GM08714 (cell line): Measurements from ENCODE around the gene RANBP3.
"Not testable (repeated sequence)": the region's sequence is repeated elsewhere in the genome, so short reads cannot be mapped to it uniquely, and the experiment has no call there.

ENCODE experiments used
- H3K4me3 ChIP-seq: fragments of 200-500 bp; sonication (Bioruptor generic); 2 replicates; pipeline ENCODE4 v1.5.1; 2014; ENCODE audit warnings: mild to moderate bottlenecking, low read length, inconsistent platforms
- ZNF274 ChIP-seq: IDR thresholded peaks from 2 replicates; pipeline ENCODE4 v1.6.1; 2012; ENCODE audit warnings: mild to moderate bottlenecking, low read depth, low read length

RANBP3 gene

GRCh38 chr19:5895890-5896289 is 82.0 kb downstream of the RANBP3 start:
- no peak for TF ChIP-seq ZNF274
- H3K4me3 ChIP-seq: no peak overlapping the region

DNA sequence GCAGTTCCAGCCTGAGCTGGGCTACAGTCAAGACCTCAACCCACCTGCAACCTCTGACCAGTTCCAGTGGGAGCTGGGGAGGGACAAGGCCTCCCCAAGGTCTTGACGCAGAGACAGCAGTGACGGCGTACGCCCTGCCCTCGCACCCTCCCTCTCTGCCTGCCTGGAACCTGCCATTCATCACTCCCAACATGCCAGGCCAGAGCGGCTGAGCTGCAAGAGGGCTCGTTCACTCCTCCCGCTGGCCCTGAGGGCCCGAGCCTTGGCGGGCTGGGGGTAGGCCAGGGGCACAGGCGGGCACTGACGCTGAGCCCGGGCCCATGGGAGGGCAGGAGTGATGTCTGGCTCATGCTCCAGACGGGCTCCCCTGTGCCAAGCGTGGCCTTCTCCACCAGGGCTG is 82.5 kb downstream of the RANBP3 start:
- no peak for TF ChIP-seq ZNF274
- H3K4me3 ChIP-seq: no peak overlapping the region

GRCh38 chr19:5894704-5895349 is 83.1 kb downstream of the RANBP3 start:
- no peak for TF ChIP-seq ZNF274
- no peak overlapping the region for H3K4me3 ChIP-seq

- no peak for TF ChIP-seq ZNF274
- no peak overlapping the region for H3K4me3 ChIP-seq
Observed at GRCh38 chr19:5893907-5894703, 83.8 kb downstream of the RANBP3 start.

DNA sequence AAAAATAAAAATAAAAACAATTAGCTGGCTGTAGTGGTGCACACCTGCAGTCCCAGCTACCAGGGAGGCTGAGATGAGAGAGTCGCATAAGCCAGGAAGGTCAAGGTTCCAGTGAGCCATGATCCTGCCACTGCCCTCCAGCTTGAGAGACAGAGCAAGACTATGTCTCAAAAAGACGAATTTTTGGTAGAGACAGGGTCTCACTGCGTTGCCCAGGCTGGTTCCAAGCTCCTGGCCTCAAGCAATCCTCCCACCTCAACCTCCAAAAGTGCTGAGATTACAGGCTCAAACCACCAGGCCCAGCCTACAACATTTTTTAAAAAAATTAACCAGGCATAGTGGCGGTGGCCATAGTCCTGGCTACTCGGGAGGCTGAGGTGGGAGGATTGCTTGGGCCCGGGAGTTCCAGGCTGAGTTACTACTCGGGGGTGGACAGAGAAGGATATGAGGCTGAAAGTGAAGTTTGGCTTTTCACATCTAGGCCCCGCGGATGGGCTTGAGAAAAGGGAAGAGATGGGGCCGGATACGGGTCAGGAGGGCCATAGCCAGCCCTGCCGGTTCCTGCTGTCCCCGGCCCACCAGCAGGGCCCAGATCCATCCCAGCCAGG is 84.5 kb downstream of the RANBP3 start:
- H3K4me3 ChIP-seq: no peak overlapping the region
- no peak for TF ChIP-seq ZNF274

- no peak for TF ChIP-seq ZNF274
Observed at GRCh38 chr19:5892772-5893275, 85.1 kb downstream of the RANBP3 start.

GRCh38 chr19:5891938-5892771 is 85.8 kb downstream of the RANBP3 start:
- no peak for TF ChIP-seq ZNF274
- H3K4me3 ChIP-seq: no peak overlapping the region

More at GRCh38 chr19:5892772-5893275, 85.1 kb downstream of the RANBP3 start:
- H3K4me3 ChIP-seq: no peak overlapping the region

DNA sequence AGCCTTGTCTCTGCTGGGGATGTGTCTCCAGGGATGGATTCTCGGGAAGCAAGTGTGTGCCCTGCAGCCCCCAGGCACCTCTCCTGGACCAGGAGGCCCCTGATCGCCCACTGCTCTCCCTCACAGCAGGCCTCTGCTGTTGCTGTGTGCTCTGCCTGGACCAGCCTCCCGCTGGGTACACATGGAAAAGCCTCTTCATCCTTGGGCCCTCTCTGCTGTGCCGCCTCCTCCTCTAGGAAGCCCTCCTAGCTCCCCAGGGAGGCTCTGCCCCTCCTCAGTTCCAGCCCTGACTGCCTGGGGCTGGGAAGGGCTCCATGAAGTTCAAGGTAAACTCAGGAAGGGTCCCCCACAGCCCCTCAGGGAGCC is 86.4 kb downstream of the RANBP3 start:
- TF ChIP-seq ZNF274: no peak
- H3K4me3 ChIP-seq: no peak overlapping the region

- no peak overlapping the region for H3K4me3 ChIP-seq
- no peak for TF ChIP-seq ZNF274
Observed at GRCh38 chr19:5890099-5890498, 87.8 kb downstream of the RANBP3 start.

DNA sequence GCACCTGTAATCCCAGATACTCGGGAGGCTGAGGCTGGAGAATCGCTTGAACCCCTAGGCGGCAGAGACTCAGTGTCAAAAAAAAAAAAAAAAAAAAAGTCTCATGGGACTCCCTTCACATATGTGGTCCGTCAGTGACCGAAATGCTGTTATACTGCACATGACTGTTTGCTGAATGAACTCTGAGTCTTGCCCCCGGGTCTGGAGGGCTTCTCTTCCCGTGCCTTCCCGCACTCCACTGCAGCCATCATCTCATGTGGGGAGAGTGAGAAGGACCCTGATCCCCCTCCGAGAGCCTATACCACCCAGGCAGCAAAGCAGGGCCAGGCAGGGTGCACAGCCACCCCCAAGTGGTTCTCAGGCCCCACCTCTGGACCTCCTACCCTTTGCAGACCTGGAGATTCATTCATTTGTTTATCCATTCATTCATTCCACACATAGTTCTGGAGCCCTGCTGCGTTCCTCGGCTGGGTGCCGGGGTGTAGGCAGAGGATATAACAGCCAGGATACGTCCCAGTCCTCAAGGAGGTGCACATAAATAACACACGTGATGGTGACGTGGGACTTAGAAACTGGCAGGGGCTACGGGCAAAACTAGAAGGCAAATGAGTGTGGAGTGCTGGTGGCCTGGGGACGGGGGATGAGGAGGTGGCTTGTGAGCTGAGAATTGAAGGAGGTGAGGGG is 88.5 kb downstream of the RANBP3 start:
- no peak overlapping the region for H3K4me3 ChIP-seq
- no peak for TF ChIP-seq ZNF274

- not testable (repeated sequence) for H3K4me3 ChIP-seq
Observed at GRCh38 chr19:5884065-5884811, 93.7 kb downstream of the RANBP3 start.

DNA sequence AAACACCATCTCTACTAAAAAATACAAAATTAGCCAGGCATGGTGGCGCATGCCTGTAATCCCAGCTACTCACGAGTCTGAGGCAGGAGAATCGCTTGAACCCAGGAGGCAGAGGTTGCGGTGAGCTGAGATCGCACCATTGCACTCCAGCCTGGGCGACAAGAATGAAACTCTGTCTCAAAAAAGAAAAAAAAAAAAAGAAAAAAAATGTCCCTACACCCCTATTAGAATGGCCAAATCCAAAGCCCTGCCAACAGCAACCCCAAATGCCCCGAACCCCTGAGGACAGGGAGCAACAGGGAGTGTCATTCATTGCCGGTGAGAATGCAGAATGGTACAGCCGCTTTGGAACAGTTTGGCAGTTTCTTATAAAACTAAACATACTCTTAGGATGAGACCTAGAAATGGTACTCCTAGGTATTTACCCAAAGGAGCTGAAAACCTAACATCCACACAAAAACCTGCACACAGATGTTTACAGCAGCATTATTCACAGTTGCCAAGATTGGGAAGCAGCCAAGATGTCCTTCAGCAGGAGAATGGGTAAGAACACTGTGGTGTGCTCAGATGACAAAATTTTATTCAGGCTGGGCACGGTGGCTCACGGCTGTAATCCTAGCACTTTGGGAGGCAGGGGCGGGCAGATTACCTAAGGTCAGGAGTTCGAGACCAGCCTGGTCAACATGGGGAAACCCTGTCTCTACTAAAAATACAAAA is 94.6 kb downstream of the RANBP3 start:
- H3K4me3 ChIP-seq: not testable (repeated sequence)
